DMS53 (cell line): ENCODE data around the gene ATP10A.
"Not testable (repeated sequence)": the region's sequence is repeated elsewhere in the genome, so short reads cannot be mapped to it uniquely, and the experiment has no call there.

Experiments used
- DNase-seq: peaks from one replicate; lab custom pipeline; 2025; lab: John Stamatoyannopoulos, UW

Gene ATP10A

DNA sequence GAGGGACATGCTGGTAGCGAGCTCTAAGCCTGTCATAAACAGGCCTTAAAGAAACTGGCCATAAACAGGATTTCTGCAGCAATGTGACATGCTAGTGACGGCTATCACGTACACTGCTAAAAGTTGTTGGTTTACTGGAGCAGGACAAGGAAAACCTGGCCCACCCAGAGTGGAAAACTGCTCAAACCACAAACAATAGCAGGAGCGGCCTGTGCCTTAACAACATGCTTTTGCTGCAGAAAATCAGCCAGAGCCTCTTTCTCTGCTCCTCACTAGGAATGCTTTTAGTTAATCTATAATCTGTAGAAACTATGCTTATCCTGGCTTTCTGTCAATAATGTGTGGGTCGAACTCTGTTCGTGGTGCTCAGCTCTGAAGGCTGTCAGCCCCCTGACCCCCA lies 221.4 kb downstream of the ATP10A start:
- no peak for DNase-seq

DNA sequence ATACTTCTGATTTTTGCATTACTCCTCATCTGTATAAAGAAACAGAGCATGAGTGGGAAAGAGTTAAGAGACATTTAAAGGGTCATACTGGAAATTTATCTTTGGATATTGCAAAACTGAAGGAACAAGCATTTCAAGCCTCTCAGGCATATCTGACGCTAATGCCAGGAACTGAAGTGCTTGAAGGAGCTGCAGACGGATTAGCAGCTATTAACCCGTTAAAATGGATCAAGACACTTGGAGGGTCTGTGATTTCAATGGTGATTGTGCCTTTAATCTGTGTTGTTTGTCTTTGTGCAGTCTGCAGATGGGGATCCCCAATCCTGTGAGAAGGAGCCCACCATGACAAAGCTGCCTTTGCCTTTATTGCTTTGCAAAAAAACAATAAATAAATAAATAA lies 221.8 kb downstream of the ATP10A start:
- DNase-seq: no peak

DNA sequence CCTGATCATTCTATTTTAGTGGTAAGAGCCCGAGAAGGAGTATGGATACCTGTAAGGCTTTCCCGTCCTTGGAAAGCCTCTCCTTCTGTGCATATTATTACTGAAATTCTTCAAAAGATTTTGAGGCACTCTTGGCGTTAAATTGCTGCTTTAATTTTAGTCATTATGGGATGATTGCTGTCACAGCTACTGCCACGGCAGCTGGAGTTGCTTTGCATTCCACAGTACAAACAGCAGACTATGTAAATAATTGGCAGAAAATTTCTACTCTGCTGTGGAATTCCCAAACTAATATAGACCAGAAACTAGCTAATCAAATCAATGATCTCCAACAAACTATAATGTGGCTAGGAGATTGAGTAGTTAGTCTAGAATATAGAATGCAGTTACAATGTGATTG lies 222.2 kb downstream of the ATP10A start:
- DNase-seq: not testable (repeated sequence)

DNA sequence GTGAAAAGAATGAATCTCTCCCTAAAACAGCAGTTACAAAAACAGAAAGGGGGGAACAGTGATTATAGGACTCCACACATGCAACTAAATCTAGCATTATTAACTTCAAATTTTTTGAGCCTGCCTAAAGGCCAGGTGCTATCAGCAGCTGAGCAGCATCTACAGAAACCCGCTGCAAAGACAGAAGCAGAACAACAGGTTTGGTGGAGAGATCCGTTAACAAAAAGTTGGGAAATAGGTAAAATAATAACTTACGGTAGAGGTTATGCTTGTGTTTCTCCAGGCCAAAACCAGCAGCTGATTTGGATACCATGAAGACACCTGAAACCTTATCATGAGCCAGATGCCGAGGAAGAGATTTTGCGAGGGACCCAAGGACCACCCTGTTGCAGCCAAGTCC lies 222.7 kb downstream of the ATP10A start:
- no peak for DNase-seq

- DNase-seq: not testable (repeated sequence)
Measured at GRCh38 chr15:25636486-25636885, 226.6 kb downstream of the ATP10A start.

DNA sequence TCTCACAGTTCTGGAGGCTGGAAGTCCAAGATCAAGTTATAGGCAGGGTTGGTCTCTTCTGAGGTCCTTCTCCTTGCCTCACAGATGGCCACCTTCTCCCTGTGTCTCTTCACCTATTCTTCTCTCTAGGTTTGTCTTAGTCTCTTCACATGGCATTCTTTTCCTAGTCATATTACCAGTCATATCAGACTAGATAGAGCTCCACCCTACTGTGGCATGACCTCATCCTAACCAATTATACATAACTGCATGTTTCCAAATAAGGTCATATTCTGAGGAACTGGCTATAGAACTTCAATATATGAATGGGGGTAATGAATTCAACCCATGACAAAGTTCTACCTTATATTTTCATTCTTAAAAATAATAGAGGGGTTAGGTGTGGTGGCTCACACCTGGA lies 227.9 kb downstream of the ATP10A start:
- no peak for DNase-seq

DNA sequence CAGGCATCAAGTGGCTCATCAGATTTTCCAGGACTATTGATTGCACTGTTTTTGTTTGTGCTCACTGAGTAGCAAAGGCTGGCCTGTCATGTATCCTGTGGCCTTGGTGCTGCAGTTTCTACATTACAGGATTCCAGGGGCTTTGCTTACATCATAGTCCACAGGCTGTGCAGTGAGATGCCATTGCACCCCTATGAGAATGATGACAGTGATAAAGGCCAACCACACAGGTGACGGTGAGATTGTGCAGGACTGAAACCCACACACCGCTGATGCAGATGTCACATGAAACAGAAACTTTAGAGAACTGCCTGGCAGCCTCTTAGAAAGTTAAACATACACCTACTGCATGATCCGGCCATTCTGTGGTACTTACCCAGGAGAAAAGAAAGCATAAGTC lies 229.3 kb downstream of the ATP10A start:
- no peak for DNase-seq

DNA sequence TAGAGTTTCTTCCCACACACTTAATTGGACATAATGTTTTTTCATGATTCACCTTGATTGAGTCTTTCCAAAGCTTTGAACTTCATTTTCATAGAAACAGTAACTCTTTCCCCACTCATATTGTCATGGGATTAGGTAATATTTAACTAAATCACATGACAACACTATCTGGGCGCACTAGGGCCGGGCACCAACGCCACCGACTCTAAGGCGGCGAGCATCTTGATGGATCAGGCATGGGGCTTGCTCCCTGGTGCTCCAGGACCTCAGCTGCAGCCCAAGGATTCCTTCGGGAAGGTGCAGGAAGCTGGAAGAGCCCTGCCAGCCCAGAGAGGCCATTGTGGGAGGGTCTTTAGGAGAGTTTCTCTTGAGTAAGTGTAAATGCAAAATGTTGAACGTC lies 231.2 kb downstream of the ATP10A start:
- no peak for DNase-seq
